Ishikawa (cell line): ENCODE data around the gene SEMA4C.
A peak's percentile ranks its signal among the peaks of the same experiment; 100 is the strongest.

Experiments used
- CEBPB ChIP-seq: IDR thresholded peaks from 2 replicates; pipeline ENCODE4 v1.6.1; 2012
- CREB1 ChIP-seq: IDR thresholded peaks from 2 replicates; pipeline ENCODE4 v1.6.1; 2012; ENCODE audit warnings: low read depth
- EGR1 ChIP-seq: IDR thresholded peaks from 2 replicates; pipeline ENCODE4 v1.6.1; 2012
- EP300 ChIP-seq: IDR thresholded peaks from 2 replicates; pipeline ENCODE4 v1.6.1; 2012; ENCODE audit warnings: borderline replicate concordance
- FOXM1 ChIP-seq: IDR thresholded peaks from 2 replicates; pipeline ENCODE4 v1.6.1; 2012; ENCODE audit warnings: low read depth, borderline replicate concordance
- MAX ChIP-seq: IDR thresholded peaks from 2 replicates; pipeline ENCODE4 v1.6.1; 2012
- NFIC ChIP-seq: IDR thresholded peaks from 2 replicates; pipeline ENCODE4 v1.6.1; 2012
- RAD21 ChIP-seq: IDR thresholded peaks from 2 replicates; pipeline ENCODE4 v1.6.1; 2012; ENCODE audit warnings: low read depth
- TAF1 ChIP-seq: IDR thresholded peaks from 2 replicates; pipeline ENCODE4 v1.6.1; 2012; ENCODE audit warnings: low read depth, mild to moderate bottlenecking
- TCF12 ChIP-seq: IDR thresholded peaks from 2 replicates; pipeline ENCODE4 v1.6.1; 2012; ENCODE audit warnings: low read depth
- TEAD4 ChIP-seq: IDR thresholded peaks from 2 replicates; pipeline ENCODE4 v1.6.1; 2012
- USF1 ChIP-seq: IDR thresholded peaks from 2 replicates; pipeline ENCODE4 v1.6.1; 2012
- YY1 ChIP-seq: IDR thresholded peaks from 2 replicates; pipeline ENCODE4 v1.6.1; 2012; ENCODE audit warnings: low read depth
- ZBTB7A ChIP-seq: IDR thresholded peaks from 2 replicates; pipeline ENCODE4 v1.6.1; 2012; ENCODE audit warnings: low read depth
- TF ChIP-seq, protein P1 (sequence below): IDR thresholded peaks from 2 replicates; pipeline ENCODE4 v1.6.1; 2012; ENCODE audit warnings: low read depth, mild to moderate bottlenecking

Gene SEMA4C

DNA sequence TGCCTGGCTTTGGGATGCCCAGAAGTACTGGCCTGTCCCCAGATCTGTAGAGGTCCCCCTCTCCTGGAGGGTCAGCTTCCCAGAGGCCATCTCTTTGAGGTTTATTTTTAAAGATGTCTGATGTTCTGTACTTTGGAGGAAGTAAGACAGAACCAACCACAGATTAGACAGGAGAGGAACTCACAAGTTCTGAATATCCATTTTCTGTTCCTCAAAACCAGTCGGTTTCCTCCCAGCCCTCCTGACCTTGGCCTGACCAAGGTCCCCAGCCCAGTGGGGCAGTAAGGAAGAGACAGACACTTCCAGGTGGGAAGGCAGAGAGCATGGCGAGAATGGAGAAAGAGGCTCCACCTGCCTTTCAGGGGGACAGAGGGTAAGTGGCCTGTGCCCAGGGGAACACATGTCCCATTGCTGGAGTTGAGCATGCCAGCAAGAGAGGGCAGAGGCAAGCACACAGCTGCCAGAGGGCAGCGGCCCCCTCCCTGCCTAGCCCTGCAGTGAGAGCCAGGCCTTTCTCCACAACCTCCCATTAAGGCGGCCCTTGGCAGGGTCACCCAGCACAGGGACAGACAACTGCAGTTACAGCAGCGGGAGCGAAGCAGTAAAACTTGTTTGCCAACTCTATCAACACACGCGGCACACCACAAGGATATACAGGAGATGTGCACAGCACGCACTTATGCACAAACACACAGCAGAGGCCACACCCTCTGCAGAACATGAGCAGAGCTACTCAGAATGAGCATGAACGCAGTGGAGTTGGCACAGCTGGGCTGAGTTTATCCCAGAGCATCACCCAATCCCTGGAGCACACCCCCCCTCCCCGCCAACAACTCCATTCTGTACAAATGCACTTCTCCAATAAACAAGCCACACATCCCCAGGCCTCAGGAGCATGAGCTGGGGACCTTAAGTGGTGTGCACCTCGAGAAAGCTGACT lies 18.5 kb upstream of the SEMA4C start:
- no peak for TF ChIP-seq RAD21
- TF ChIP-seq MAX: peak; percentile 69
- peak; percentile 66 for TF ChIP-seq NFIC
- no peak for TF ChIP-seq TCF12
- TF ChIP-seq YY1: peak; percentile 48; the same call in 1 of the 2 replicates

GRCh38 chr2:96887493-96888012 lies 17.7 kb upstream of the SEMA4C start:
- TF ChIP-seq EP300 (no peak), TEAD4 (no peak), TAF1 (no peak), EGR1 (no peak), USF1 (no peak), FOXM1 (no peak), ZBTB7A (no peak)
- TF ChIP-seq, protein P1, sequence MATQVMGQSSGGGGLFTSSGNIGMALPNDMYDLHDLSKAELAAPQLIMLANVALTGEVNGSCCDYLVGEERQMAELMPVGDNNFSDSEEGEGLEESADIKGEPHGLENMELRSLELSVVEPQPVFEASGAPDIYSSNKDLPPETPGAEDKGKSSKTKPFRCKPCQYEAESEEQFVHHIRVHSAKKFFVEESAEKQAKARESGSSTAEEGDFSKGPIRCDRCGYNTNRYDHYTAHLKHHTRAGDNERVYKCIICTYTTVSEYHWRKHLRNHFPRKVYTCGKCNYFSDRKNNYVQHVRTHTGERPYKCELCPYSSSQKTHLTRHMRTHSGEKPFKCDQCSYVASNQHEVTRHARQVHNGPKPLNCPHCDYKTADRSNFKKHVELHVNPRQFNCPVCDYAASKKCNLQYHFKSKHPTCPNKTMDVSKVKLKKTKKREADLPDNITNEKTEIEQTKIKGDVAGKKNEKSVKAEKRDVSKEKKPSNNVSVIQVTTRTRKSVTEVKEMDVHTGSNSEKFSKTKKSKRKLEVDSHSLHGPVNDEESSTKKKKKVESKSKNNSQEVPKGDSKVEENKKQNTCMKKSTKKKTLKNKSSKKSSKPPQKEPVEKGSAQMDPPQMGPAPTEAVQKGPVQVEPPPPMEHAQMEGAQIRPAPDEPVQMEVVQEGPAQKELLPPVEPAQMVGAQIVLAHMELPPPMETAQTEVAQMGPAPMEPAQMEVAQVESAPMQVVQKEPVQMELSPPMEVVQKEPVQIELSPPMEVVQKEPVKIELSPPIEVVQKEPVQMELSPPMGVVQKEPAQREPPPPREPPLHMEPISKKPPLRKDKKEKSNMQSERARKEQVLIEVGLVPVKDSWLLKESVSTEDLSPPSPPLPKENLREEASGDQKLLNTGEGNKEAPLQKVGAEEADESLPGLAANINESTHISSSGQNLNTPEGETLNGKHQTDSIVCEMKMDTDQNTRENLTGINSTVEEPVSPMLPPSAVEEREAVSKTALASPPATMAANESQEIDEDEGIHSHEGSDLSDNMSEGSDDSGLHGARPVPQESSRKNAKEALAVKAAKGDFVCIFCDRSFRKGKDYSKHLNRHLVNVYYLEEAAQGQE: no peak

DNA sequence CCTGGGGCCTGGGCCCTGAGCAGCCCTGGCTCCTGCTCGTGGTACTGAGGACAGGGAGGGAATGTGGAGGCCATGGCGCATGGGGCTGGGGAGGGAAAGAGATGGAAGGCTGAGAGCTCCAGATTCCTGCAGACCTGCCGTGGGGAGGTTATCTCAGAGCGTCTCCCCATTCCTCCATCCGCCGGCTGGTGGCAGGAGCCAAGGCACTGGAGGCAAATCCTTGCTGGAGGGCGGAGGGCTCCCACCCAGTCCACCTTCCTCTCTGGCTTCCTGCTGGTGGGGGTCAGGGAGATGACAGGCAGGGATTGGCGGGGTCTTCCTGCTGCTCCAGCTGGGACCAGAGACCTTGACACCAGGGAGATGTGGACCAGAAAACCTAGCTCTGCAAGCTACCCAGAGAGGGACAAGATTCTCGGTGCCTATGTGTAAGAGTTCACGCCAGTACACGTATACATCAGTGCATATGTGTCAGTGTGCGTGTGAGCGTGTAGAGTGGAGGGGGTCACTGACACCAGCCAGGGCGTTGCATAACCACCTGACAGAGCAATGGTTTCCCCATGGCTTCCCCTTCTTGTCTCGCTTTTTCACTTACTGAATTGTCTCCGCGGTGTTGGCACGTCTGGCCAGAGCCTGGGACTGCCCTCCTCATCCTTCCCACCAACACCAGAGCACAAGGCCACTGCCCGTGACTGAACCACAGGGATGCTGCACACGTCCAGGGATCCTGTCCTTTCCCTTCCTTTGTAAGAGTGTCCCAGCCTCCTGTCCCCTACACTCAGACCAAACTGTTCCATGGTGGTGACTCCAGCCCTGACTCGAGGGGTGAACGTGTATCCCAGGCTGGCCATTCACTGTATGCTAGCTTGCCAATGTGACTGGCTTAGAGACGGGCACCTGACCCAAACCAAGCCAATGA lies 15.8 kb upstream of the SEMA4C start:
- TF ChIP-seq NFIC (no peak), EGR1 (no peak), TEAD4 (no peak), CREB1 (no peak)
- TF ChIP-seq, protein P1: no peak

- TF ChIP-seq USF1: no peak
- TF ChIP-seq YY1: no peak
- TF ChIP-seq CREB1: no peak
- TF ChIP-seq TCF12: no peak
- TF ChIP-seq ZBTB7A: no peak
- no peak for TF ChIP-seq EGR1
- TF ChIP-seq, protein P1: no peak
- TF ChIP-seq CEBPB: no peak
- TF ChIP-seq FOXM1: no peak
- no peak for TF ChIP-seq MAX
- no peak for TF ChIP-seq NFIC
- no peak for TF ChIP-seq TEAD4
- no peak for TF ChIP-seq RAD21
- TF ChIP-seq EP300: no peak
Measured at GRCh38 chr2:96884299-96885094, 14.6 kb upstream of the SEMA4C start.
